K562 (cell line): ENCODE measurements around the gene CCR6. TPM values are rescaled to one million over a fixed set of nuclear protein-coding genes. Genes with fewer than 3 reads are reported as not detected.
"Not testable (repeated sequence)": the region's sequence is repeated elsewhere in the genome, so short reads cannot be mapped to it uniquely, and the experiment has no call there.

Source experiments
- ATAC-seq: fragments of 200-7000 bp; cut with Tn5 transposase; 3 replicates; pipeline ENCODE4 v1.9.1; 2020; ENCODE audit warnings: moderate library complexity
- BruUV-seq: library from RNA; stranded (reverse); fragments of 400-500 nt; replicated peaks from 2 replicates; lab custom pipeline; 2021; lab: Mats Ljungman, UMichigan
- CTCF ChIA-PET: fragments of 300-600 bp; formaldehyde crosslinking; extraction: SDS; loops from one replicate; lab custom pipeline; 2021; ENCODE audit warnings: low intra/inter-chr PET ratio; lab: Yijun Ruan, JAX
- POLR2A ChIA-PET: fragments of 300-600, 350-650 bp; sonication (Branson Sonifier 250); formaldehyde crosslinking; extraction: SDS; loops from one replicate; lab custom pipeline; 2021; ENCODE audit warnings: antibody characterized with exemption, inconsistent platforms; lab: Yijun Ruan, JAX
- DNase-seq, 4 experiments: peaks; one replicate each; pipeline versions ENCODE4 v3.0.0 to v3.0.0-alpha.2; 2011 to 2018; ENCODE audit warnings: low spot score in 3 of 4, mixed read lengths in 3 of 4; ENCODE audit errors: extremely low read depth in 1 of 4
- FAIRE-seq: peaks from 2 replicates; lab custom pipeline; 2011; peaks lifted over from hg19 to GRCh38; lab: Jason Lieb, UNC
- H2AFZ ChIP-seq: 2 replicates; pipeline ENCODE4 v1.6.0; 2011; ENCODE audit warnings: low read depth, low read length, control low read depth, inconsistent platforms
- H3K27ac ChIP-seq: fragments of 200-600 bp; 3 replicates; pipeline ENCODE4 v1.8.0; 2011; ENCODE audit warnings: low read depth, mild to moderate bottlenecking, control low read depth, inconsistent platforms, low read length, moderate library complexity, mixed read lengths; ENCODE audit errors: extremely low read depth
- H3K27me3 ChIP-seq, 2 experiments: fragments of 300-600 bp in 1 of 2; 2 replicates in 1 of 2; 3 replicates in 1 of 2; pipeline versions ENCODE4 v1.6.0 to v1.8.0; 2011; ENCODE audit warnings: inconsistent platforms in 2 of 2, low read length in 2 of 2, mild to moderate bottlenecking in 1 of 2, mixed read lengths in 1 of 2, moderate library complexity in 1 of 2; ENCODE audit not compliant: control insufficient read depth in 2 of 2, insufficient read depth in 2 of 2
- H3K36me3 ChIP-seq: fragments of 300-600 bp; 3 replicates; pipeline ENCODE4 v1.8.0; 2011; ENCODE audit warnings: mild to moderate bottlenecking, low read length, inconsistent platforms; ENCODE audit not compliant: control insufficient read depth, insufficient read depth
- H3K4me1 ChIP-seq, 2 experiments: fragments of 200-600 bp in 1 of 2; replicated peaks in 1 of 2; 2 replicates in 1 of 2; 3 replicates in 1 of 2; pipeline versions ENCODE4 v1.5.1 to v1.8.0; 2011; ENCODE audit warnings: inconsistent platforms in 2 of 2, low read length in 2 of 2, mild to moderate bottlenecking in 1 of 2, mixed read lengths in 1 of 2, moderate library complexity in 1 of 2; ENCODE audit not compliant: control insufficient read depth in 2 of 2, insufficient read depth in 2 of 2
- H3K4me2 ChIP-seq: 2 replicates; pipeline ENCODE4 v1.6.1; 2011; ENCODE audit warnings: low read length, control low read depth, inconsistent platforms, mixed read lengths; ENCODE audit not compliant: insufficient read depth
- H3K4me3 ChIP-seq: fragments of 200-600 bp; sonication (generic), shearing (Covaris generic); 2 replicates; pipeline ENCODE4 v1.5.1; 2016; ENCODE audit warnings: control low read depth, inconsistent platforms
- H3K79me2 ChIP-seq: fragments of 200-600 bp; 3 replicates; pipeline ENCODE4 v1.8.0; 2011; ENCODE audit warnings: low read length, inconsistent platforms; ENCODE audit not compliant: control insufficient read depth, insufficient read depth
- H3K9ac ChIP-seq, 2 experiments: 2 replicates each; pipeline versions ENCODE4 v1.6.0 to v1.6.1; 2011; ENCODE audit warnings: low read depth in 2 of 2, low read length in 2 of 2, control low read depth in 1 of 2, inconsistent platforms in 1 of 2, mild to moderate bottlenecking in 1 of 2, mixed read lengths in 1 of 2; ENCODE audit not compliant: insufficient read depth in 1 of 2
- H3K9me1 ChIP-seq: one replicate; pipeline ENCODE4 v1.6.0; 2011; ENCODE audit warnings: inconsistent platforms, mild to moderate bottlenecking, low read length, moderate library complexity; ENCODE audit not compliant: control insufficient read depth, insufficient read depth
- H3K9me3 ChIP-seq: replicated peaks from 2 replicates; pipeline ENCODE4 v1.5.1; 2011; ENCODE audit warnings: low read depth, low read length, inconsistent platforms; ENCODE audit not compliant: control insufficient read depth, insufficient read depth
- H4K20me1 ChIP-seq: replicated peaks from 2 replicates; pipeline ENCODE4 v1.6.1; 2011; ENCODE audit warnings: low read length, inconsistent platforms, mixed read lengths; ENCODE audit not compliant: control insufficient read depth, insufficient read depth
- RAD21 ChIP-seq, 2 experiments: fragments of 250-450 bp in 1 of 2; fragments of 450-650 bp in 1 of 2; sonication (Bioruptor Pico) in 1 of 2; formaldehyde crosslinking in 1 of 2; IDR thresholded peaks in 1 of 2; conservative IDR thresholded peaks in 1 of 2; 2 replicates each; pipeline versions ENCODE4 v1.4.0 to v1.8.0; 2020 to 2022; ENCODE audit warnings: mild to moderate bottlenecking in 2 of 2, moderate library complexity in 1 of 2
- WGBS: fragments of 100-300 bp; shearing (Covaris generic); methylation state at CpG from one replicate; pipeline ENCODE4 v1.1.6; 2016; ENCODE audit warnings: low coverage, mixed read lengths; ENCODE audit not compliant: insufficient coverage; ENCODE audit errors: missing lambda C conversion rate; 5-methylcytosine and 5-hydroxymethylcytosine counted together
- in situ Hi-C: fragments of 300-500 bp; cut with MboI; formaldehyde crosslinking; loops from 4 replicates; pipeline ENCODE4 v1.15.0; 2018; ENCODE audit warnings: inconsistent platforms, mixed read lengths
- intact Hi-C: fragments of 100-400 bp; cut with micrococcal nuclease; formaldehyde crosslinking; loops from 2 replicates; pipeline ENCODE4 v1.14.2; 2022
- polyA plus RNA-seq, 8 experiments: library from polyadenylated mRNA; depleted of rRNA in 4 of 8; stranded (reverse) in 5 of 8; unstranded in 3 of 8; fragments of >200 nt; fragmentation: Nextera tagmentation in 2 of 8; fragmentation: Illumina TruSeq in 1 of 8; extraction: Ambion mirVana in 2 of 8; extraction: Trizol in 1 of 8; gene quantifications; 2 replicates each; pipeline versions ENCODE4 v1.2.1 to v1.2.3, GENCODE V29; 2011 to 2014; ENCODE audit warnings: inconsistent platforms in 1 of 8, missing spikeins in 1 of 8
- total RNA-seq, 7 experiments: library from RNA; depleted of rRNA in 6 of 7; stranded (reverse); fragments of >200 nt in 6 of 7; fragmentation: Illumina TruSeq in 2 of 7; extraction: Trizol in 2 of 7; gene quantifications; 2 replicates each; pipeline versions ENCODE4 v1.2.1 to v1.2.3, GENCODE V29; 2011 to 2021; ENCODE audit warnings: low replicate concordance in 1 of 7

The CCR6 gene
- total and polyA plus RNA-seq, 9 of the 15 experiments (the other 6 are each of a cell fraction or from before 2014, with no cell fraction given): not detected

DNA sequence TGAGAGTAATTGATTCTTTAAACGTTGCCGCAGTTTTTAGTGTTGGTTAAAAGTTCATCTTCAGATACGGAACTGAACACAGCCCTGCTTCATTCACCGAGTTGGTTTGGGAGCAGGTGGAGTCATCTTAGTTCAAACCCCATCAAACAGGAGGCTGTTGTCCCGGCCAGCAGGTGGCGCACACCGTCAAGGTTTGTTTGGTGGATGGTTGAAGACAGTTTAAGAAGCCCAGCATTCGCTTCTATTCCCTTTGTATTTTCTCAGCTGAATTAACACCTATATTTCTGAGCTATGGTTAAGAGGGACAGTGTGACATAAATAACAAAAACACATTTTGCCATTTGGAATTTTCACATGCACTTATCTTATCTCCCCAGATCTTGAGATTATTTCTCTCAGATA lies 60.0 kb downstream of the CCR6 start:
- H3K9ac ChIP-seq, DNase-seq, H3K27me3 ChIP-seq, H3K27ac ChIP-seq, H3K4me2 ChIP-seq, H3K4me3 ChIP-seq, intact Hi-C loops, H3K9me1 ChIP-seq, H3K79me2 ChIP-seq, POLR2A ChIA-PET, in situ Hi-C loops, BruUV-seq, H3K4me1 ChIP-seq, CTCF ChIA-PET, H3K9me3 ChIP-seq, H2AFZ ChIP-seq, H3K36me3 ChIP-seq, H4K20me1 ChIP-seq: not testable (repeated sequence)
- peak; percentile 98 for FAIRE-seq
- TF ChIP-seq RAD21 (CRISPR knock-in tag; conservative IDR thresholded peaks at IDR 0.05 in 1 of 2, IDR thresholded peaks at IDR 0.05 in 1 of 2): peak; percentile 30 to 39; a peak in 2 of 4 replicates
- 1% methylated on average over 4 of the region's 8 CpGs for WGBS
- peak; percentile 95 for ATAC-seq

DNA sequence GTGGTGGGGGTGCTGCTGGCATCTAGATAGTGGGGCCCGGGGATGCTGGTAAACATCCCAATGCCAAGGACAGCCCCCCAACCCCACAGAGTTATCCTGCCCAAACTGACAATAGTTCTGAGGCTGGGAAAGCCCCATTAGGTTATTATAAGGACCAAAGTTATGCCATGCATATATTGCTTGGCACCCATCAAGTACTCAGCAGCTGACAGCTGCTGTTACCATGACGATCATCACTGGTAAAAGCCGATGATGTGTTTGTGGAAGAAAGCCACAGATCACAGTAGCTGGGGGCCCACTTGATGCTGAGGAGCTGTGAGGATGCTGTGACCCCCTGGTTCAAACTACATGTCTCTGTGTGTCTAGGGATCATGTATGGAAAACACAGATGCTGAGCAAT lies 62.2 kb downstream of the CCR6 start:
- H3K4me1 ChIP-seq, H3K4me3 ChIP-seq, H2AFZ ChIP-seq, CTCF ChIA-PET, DNase-seq, H3K9me3 ChIP-seq, ATAC-seq, H3K27ac ChIP-seq, BruUV-seq, H3K9ac ChIP-seq, H3K79me2 ChIP-seq, H3K9me1 ChIP-seq, H3K36me3 ChIP-seq, H3K27me3 ChIP-seq, H3K4me2 ChIP-seq, POLR2A ChIA-PET, FAIRE-seq, H4K20me1 ChIP-seq: not testable (repeated sequence)
- intact Hi-C loops (loop anchor here (5.0 kb wide), 1 partner anchor 182 kb away; no protein-coding TSS in a partner anchor), in situ Hi-C loops (loop anchor here (5.0 kb wide), 1 partner anchor 182 kb away; no protein-coding TSS in a partner anchor)
- WGBS: 2% methylated on average over 3 of the region's 3 CpGs

DNA sequence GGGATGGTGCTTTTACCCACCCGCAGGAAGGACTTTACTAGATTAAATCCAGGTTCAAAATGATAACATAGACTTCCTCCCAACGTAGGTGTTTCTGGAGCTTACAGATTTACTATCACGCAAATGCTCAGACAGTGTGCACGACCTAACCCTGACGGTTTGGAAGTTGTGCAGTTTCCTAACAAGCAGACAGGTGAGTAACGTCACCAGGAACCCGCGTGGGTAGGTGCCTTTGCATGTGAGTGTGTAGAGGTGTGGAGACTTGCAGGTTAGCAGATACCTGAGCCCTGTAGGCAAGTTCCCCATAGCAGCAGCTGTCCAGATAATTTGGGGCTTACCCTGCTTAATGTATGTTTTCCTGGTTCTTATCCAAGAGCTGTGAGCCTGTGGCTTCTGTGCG lies 64.4 kb downstream of the CCR6 start:
- H3K9me1 ChIP-seq, H4K20me1 ChIP-seq, FAIRE-seq, DNase-seq, H3K79me2 ChIP-seq, H3K4me3 ChIP-seq, H3K36me3 ChIP-seq, H3K4me2 ChIP-seq, H3K9ac ChIP-seq, H3K27me3 ChIP-seq, ATAC-seq, H3K9me3 ChIP-seq, CTCF ChIA-PET, H2AFZ ChIP-seq, POLR2A ChIA-PET, H3K4me1 ChIP-seq, BruUV-seq, H3K27ac ChIP-seq: not testable (repeated sequence)
- in situ Hi-C loops (loop anchor here (5.0 kb wide), 1 partner anchor 180 kb away; no protein-coding TSS in a partner anchor), intact Hi-C loops (loop anchor here (5.0 kb wide), 1 partner anchor 180 kb away; no protein-coding TSS in a partner anchor)
- 0% methylated on average over 9 of the region's 9 CpGs for WGBS
